Stimulated activated CD4-positive, alpha-beta T cell treated with anti-CD3 and anti-CD28 coated beads, TNF-alpha, amount 100 ng/mL, for 24 hours (primary cell): ENCODE results near the gene MRPS2.

Experiments
- DNase-seq, 3 experiments: peaks; one replicate each; pipeline ENCODE4 v3.0.0-alpha.2; 2020; ENCODE audit warnings: low read depth in 3 of 3

Gene MRPS2

GRCh38 chr9:135480071-135480939, 20.2 kb upstream of the MRPS2 start:
- no peak for DNase-seq

GRCh38 chr9:135480940-135481310, 19.6 kb upstream of the MRPS2 start:
- no peak for DNase-seq

- no peak for DNase-seq
These were observed 18.3 kb upstream of the MRPS2 start for GRCh38 chr9:135482015-135482754.

GRCh38 chr9:135484460-135485277, 15.8 kb upstream of the MRPS2 start:
- no peak for DNase-seq

- no peak for DNase-seq
These were observed 15.1 kb upstream of the MRPS2 start for GRCh38 chr9:135485385-135485784.

- no peak for DNase-seq
These were observed 14.7 kb upstream of the MRPS2 start for GRCh38 chr9:135485832-135486231.

GRCh38 chr9:135486267-135487065, 14.0 kb upstream of the MRPS2 start:
- DNase-seq, result no peak

- no peak for DNase-seq
These were observed 13.0 kb upstream of the MRPS2 start for GRCh38 chr9:135487281-135488012.

GRCh38 chr9:135488013-135488330, 12.5 kb upstream of the MRPS2 start:
- no peak for DNase-seq

- DNase-seq, result no peak
These were observed 12.0 kb upstream of the MRPS2 start for GRCh38 chr9:135488527-135488926.

GRCh38 chr9:135489188-135489906, 11.1 kb upstream of the MRPS2 start:
- no peak for DNase-seq

- no peak for DNase-seq
These were observed 10.2 kb upstream of the MRPS2 start for GRCh38 chr9:135490166-135490870.

- no peak for DNase-seq
These were observed 9.5 kb upstream of the MRPS2 start for GRCh38 chr9:135490980-135491464.

- DNase-seq, result no peak
These were observed 8.7 kb upstream of the MRPS2 start for GRCh38 chr9:135491764-135492163.

- no peak for DNase-seq
These were observed 7.4 kb upstream of the MRPS2 start for GRCh38 chr9:135492886-135493669.

GRCh38 chr9:135494791-135495559, 5.5 kb upstream of the MRPS2 start:
- DNase-seq, result no peak

- DNase-seq, result no peak
These were observed 1.9 kb upstream of the MRPS2 start for GRCh38 chr9:135498381-135499126.
